A673 (cell line): ENCODE data around the gene VAMP1. TPM values are rescaled to one million over a fixed set of nuclear protein-coding genes. Genes with fewer than 3 reads are reported as not detected.

Experiments
- BruUV-seq: library from RNA; stranded (reverse); fragments of 400-500 nt; replicated peaks from 2 replicates; lab custom pipeline; 2021; lab: Mats Ljungman, UMichigan
- CTCF ChIA-PET: fragments of 300-600 bp; sonication (Branson Sonifier 250); formaldehyde crosslinking; loops from one replicate; lab custom pipeline; 2022; ENCODE audit warnings: antibody characterized with exemption; lab: Charles Lee
- POLR2A ChIA-PET: fragments of 300-600 bp; sonication (Branson Sonifier 250); formaldehyde crosslinking; loops from one replicate; lab custom pipeline; 2022; ENCODE audit warnings: antibody characterized with exemption; ENCODE audit not compliant: low non-redundant PET; lab: Charles Lee
- DNase-seq: peaks from one replicate; pipeline ENCODE4 v3.0.0-alpha.2; 2015; ENCODE audit warnings: low spot score
- H3K27ac ChIP-seq: fragments of 200-600 bp; sonication (generic); 2 replicates; pipeline ENCODE4 v1.5.1; 2016; ENCODE audit warnings: mixed run types, low read depth, mild to moderate bottlenecking, mixed read lengths, antibody characterized with exemption, low read length; ENCODE audit not compliant: poor library complexity, severe bottlenecking
- H3K27me3 ChIP-seq: fragments of 200-600 bp; sonication (generic); replicated peaks from 2 replicates; pipeline ENCODE4 v1.6.1; 2017; ENCODE audit warnings: mixed run types, low read depth, mild to moderate bottlenecking, mixed read lengths, antibody characterized with exemption, low read length; ENCODE audit not compliant: insufficient read depth, poor library complexity
- H3K36me3 ChIP-seq: fragments of 200-600 bp; sonication (generic); 2 replicates; pipeline ENCODE4 v1.6.1; 2016; ENCODE audit warnings: mixed run types, mild to moderate bottlenecking, mixed read lengths, antibody characterized with exemption, low read length; ENCODE audit not compliant: insufficient read depth, poor library complexity, severe bottlenecking
- H3K4me1 ChIP-seq: fragments of 200-600 bp; sonication (generic); 2 replicates; pipeline ENCODE4 v1.6.1; 2017; ENCODE audit warnings: mixed run types, mild to moderate bottlenecking, mixed read lengths, antibody characterized with exemption, low read length; ENCODE audit not compliant: insufficient read depth, poor library complexity, severe bottlenecking
- H3K4me3 ChIP-seq: fragments of 200-600 bp; sonication (generic); 2 replicates; pipeline ENCODE4 v1.5.1; 2016; ENCODE audit warnings: low read depth, mixed run types, mild to moderate bottlenecking, mixed read lengths, low read length; ENCODE audit not compliant: poor library complexity, severe bottlenecking
- H3K9me3 ChIP-seq: fragments of 200-600 bp; sonication (generic); 2 replicates; pipeline ENCODE4 v1.6.1; 2016; ENCODE audit warnings: mixed run types, low read depth, mild to moderate bottlenecking, mixed read lengths, antibody characterized with exemption, low read length; ENCODE audit not compliant: poor library complexity, severe bottlenecking
- CTCF ChIP-seq: fragments of 300-800, 200-600 bp; sonication (generic); conservative IDR thresholded peaks from 2 replicates; pipeline ENCODE4 v1.5.1; 2017; ENCODE audit warnings: low read depth, mild to moderate bottlenecking, antibody characterized with exemption, low read length, moderate library complexity, mixed read lengths
- EZH2 ChIP-seq: fragments of 200-600 bp; sonication (generic); IDR thresholded peaks from 2 replicates; pipeline ENCODE4 v1.6.1; 2017; ENCODE audit warnings: borderline replicate concordance, low read depth, mild to moderate bottlenecking, mixed read lengths, antibody characterized with exemption, low read length; ENCODE audit not compliant: poor library complexity, severe bottlenecking
- intact Hi-C: fragments of 100-400 bp; cut with micrococcal nuclease; formaldehyde crosslinking; loops from one replicate; pipeline ENCODE4 v1.10.0; 2022; ENCODE audit not compliant: unreplicated experiment
- total RNA-seq: library from RNA; stranded (reverse); gene quantifications from 2 replicates; pipeline ENCODE4 v1.2.3, GENCODE V29; 2021

VAMP1 gene
- total RNA-seq, 1 experiment from 2014 or later = 10.9 TPM

DNA sequence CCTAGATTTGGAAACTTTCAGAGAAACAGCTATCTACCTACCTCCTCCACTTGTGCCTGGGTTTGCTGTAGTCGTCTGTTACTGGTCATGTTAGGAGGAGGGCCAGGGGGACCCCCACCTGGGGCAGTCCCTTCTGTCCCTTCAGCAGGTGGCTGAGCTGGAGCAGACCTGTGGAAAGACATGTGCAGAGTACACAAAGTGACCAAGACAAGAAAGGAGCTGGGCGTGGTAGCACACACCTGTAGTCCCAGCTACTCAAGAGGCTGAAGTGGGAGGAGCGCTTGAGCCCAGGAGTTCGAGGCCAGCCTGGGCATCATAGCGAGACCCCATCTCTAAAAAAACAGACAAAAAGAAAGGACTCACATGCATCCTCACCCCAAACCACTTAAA is 4.3 kb downstream of the VAMP1 start:
- DNase-seq = no peak
- H3K9me3 ChIP-seq = no peaks in the 10 kb centered on the region
- no TSS peak for BruUV-seq
- no peaks in the 10 kb centered on the region for H3K27me3 ChIP-seq
- H3K27ac ChIP-seq = no peak overlapping the region
- peaks cover 11% of the 10 kb centered on the region for H3K4me1 ChIP-seq
- intact Hi-C loops = no loop called here
- ChIA-PET POLR2A (no interaction called here), CTCF (interaction anchor here (1.2 to 1.8 kb wide), 3 partner anchors 15 to 42 kb away, joined by 3 to 15 read pairs (median 6); partner anchors contain the start of genes MRPL51 and TAPBPL)
- peaks cover 38% of the 10 kb centered on the region for H3K36me3 ChIP-seq
- no peak for TF ChIP-seq CTCF
- no peak for TF ChIP-seq EZH2
- no peak overlapping the region for H3K4me3 ChIP-seq

DNA sequence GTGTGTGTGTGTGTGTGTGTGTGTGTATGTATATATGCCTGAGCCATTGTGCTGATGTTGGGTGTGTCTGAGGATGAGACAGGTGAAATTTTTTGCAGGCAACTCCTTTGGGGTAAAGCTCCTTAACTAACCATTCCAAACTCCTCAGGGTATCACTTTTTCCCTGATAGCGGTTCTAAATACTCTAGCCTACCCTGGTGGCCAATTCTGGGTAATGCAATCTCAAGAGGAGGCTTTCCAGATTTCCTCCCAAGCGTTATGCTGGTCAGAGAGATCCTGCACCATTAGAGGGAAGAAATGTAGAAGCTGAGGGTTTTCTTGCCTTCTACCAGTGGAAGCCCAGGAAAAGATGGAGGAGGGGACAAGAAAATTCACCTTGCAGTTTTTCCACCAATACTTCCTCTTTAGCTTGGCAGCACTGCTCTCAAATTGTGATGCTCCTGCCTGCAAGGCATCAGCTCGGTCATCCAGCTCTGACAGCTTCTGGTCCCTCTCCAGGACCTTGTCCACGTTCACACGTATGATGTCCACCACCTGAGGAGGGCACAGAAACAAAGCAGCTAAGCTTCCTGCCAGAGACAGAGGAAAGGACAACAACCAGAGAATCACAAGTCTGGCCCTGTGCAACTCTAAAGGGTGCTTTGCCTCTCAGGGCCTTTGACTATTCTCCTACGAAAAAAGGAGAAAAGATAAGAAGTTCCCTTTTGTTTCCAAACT is 4.9 kb downstream of the VAMP1 start:
- Histone ChIP-seq H3K9me3 (no peaks in the 10 kb centered on the region), H3K4me1 (peaks cover 9% of the 10 kb centered on the region), H3K27me3 (no peaks in the 10 kb centered on the region), H3K36me3 (peaks cover 41% of the 10 kb centered on the region), H3K4me3 (no peak overlapping the region), H3K27ac (no peak overlapping the region)
- POLR2A ChIA-PET = interaction anchor here (0.5 kb wide), 1 partner anchor 316 kb away, joined by 9 read pairs; no protein-coding TSS in a partner anchor
- BruUV-seq = no TSS peak
- intact Hi-C loops = loop anchor here (1.0 kb wide), 1 partner anchor 42 kb away; no protein-coding TSS in a partner anchor
- TF ChIP-seq CTCF (peak; percentile 82), EZH2 (no peak)
- DNase-seq = peak; percentile 79
- CTCF ChIA-PET = interaction anchor here (0.6 to 1.8 kb wide), 10 partner anchors 14 to 270 kb away, joined by 3 to 15 read pairs (median 4); partner anchors contain the start of genes MRPL51 and TAPBPL

- Histone ChIP-seq H3K27me3 (no peaks in the 10 kb centered on the region), H3K27ac (no peak overlapping the region), H3K4me3 (no peak overlapping the region), H3K36me3 (peaks cover 41% of the 10 kb centered on the region), H3K9me3 (no peaks in the 10 kb centered on the region), H3K4me1 (peaks cover 6% of the 10 kb centered on the region)
- TF ChIP-seq EZH2 (no peak), CTCF (no peak)
- BruUV-seq = no TSS peak
- intact Hi-C loops = loop anchor here (5.0 kb wide), 1 partner anchor 142 kb away; no protein-coding TSS in a partner anchor
- ChIA-PET POLR2A (no interaction called here), CTCF (interaction anchor here (1.0 to 1.8 kb wide), 4 partner anchors 13 to 138 kb away, joined by 3 to 15 read pairs (median 6); partner anchors contain the start of gene TAPBPL)
- DNase-seq = no peak
Measured at GRCh38 chr12:6464531-6464930, 5.9 kb downstream of the VAMP1 start.
